GM13977 (cell line): Measurements from ENCODE around the gene GIPC3.

Experiments used
- DNase-seq: peaks from one replicate; pipeline ENCODE4 v3.0.0; 2012; ENCODE audit warnings: low spot score
- in situ Hi-C: fragments of 300-500 bp; cut with MboI; formaldehyde crosslinking; loops from one replicate; pipeline ENCODE4 v1.12.0; 2022; ENCODE audit warnings: low sequenced_read_pairs, low pct_unique_long_range_greater_than_20kb, mixed read lengths, inconsistent platforms; ENCODE audit not compliant: unreplicated experiment
- TF ChIP-seq, protein P1 (sequence below): IDR thresholded peaks from 2 replicates; pipeline ENCODE4 v1.5.1; 2012; ENCODE audit warnings: mild to moderate bottlenecking, control low read depth; ENCODE audit not compliant: insufficient read depth; ENCODE audit errors: extremely low read depth, missing control alignments

GIPC3 gene

DNA sequence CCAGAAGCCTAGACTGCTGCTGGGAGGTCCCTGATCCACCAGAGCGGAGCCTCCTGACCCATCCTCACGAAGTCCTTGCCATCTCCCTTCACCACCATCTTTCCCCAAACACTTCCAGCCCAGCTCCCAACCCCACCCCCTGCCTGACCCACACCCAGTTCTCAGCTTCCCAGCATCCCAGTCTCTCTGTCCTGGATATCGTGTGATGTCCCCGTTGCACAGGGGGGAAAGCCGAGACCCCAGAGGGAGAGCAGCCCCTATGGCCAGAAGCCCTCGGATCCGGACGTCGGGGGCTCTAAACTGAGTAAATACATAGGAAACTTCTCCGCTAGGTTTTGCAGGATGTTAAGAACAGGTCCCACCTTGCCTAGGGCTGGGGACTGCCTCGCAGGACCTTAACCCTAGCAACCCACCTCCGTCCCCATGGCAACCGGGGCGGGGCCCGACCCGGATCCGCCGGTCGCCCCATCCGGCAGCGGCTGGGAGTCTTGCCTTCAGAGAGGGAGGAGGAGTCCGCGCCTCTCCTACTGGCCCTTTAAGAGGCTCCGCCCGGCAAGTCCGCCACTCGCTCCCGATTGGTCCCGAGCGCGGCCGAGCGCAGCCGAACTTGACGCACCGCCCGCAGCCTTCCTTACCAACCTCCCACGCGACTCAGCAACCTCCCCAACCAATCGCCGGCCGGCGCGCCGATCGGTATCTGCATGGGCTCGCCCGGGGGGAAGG lies 13.0 kb upstream of the GIPC3 start:
- TF ChIP-seq, protein P1, sequence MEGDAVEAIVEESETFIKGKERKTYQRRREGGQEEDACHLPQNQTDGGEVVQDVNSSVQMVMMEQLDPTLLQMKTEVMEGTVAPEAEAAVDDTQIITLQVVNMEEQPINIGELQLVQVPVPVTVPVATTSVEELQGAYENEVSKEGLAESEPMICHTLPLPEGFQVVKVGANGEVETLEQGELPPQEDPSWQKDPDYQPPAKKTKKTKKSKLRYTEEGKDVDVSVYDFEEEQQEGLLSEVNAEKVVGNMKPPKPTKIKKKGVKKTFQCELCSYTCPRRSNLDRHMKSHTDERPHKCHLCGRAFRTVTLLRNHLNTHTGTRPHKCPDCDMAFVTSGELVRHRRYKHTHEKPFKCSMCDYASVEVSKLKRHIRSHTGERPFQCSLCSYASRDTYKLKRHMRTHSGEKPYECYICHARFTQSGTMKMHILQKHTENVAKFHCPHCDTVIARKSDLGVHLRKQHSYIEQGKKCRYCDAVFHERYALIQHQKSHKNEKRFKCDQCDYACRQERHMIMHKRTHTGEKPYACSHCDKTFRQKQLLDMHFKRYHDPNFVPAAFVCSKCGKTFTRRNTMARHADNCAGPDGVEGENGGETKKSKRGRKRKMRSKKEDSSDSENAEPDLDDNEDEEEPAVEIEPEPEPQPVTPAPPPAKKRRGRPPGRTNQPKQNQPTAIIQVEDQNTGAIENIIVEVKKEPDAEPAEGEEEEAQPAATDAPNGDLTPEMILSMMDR, result no peak
- in situ Hi-C loops, result no loop called here
- peak; percentile 99 for DNase-seq

DNA sequence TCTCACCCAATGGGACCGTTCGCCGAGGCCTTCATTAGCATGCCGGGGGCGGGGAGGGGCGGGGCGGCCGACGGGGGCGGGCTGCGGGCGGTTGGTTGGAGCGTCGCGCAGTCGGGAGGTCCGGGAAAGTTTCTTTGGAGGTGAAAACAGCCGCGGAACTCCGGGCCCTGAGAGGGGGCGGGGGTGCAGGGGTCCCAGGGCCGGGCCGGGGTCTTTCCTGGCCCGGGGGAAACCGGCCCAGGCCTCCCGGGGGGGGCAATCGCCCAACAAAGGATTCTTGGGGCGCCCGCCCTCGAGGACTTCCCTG lies 12.5 kb upstream of the GIPC3 start, which contains the start of gene HMG20B:
Gene HMG20B, plus strand, starts transcription at position 90 of the 307 bp plus-strand sequence. CDS start 366 bp downstream, outside the sequence.
- TF ChIP-seq, protein P1, result no peak
- DNase-seq, result no peak
- in situ Hi-C loops, result no loop called here

DNA sequence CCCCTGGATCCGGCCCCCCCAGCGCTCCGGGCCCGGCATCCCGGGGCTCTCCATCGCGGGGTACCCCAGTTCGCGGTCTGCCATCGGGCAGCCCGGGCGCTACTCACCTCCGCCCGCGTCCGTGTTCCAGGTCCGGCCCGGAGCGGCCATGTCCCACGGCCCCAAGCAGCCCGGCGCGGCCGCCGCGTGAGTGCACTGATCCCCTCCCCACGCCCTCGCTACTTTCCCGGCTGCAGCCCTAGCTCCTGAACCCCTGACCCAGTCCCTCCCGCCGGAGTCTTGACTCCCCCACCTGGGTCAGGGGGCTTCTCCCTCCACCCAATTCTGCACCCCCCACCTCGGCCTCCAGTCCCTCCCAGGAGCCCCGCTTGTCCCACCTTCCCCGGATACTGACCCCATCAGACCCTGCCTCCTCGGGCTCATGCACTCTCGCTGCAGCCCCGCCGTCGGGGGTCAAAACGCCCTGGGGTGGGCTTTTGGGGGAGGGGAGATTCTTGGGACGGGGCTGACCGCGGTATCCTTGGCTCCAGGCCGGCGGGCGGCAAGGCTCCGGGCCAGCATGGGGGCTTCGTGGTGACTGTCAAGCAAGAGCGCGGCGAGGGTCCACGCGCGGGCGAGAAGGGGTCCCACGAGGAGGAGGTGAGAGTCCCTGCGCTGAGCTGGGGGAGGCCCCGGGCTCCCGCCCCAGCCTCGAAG lies 12.0 kb upstream of the GIPC3 start:
- TF ChIP-seq, protein P1, result no peak
- DNase-seq, result no peak
- in situ Hi-C loops, result no loop called here

DNA sequence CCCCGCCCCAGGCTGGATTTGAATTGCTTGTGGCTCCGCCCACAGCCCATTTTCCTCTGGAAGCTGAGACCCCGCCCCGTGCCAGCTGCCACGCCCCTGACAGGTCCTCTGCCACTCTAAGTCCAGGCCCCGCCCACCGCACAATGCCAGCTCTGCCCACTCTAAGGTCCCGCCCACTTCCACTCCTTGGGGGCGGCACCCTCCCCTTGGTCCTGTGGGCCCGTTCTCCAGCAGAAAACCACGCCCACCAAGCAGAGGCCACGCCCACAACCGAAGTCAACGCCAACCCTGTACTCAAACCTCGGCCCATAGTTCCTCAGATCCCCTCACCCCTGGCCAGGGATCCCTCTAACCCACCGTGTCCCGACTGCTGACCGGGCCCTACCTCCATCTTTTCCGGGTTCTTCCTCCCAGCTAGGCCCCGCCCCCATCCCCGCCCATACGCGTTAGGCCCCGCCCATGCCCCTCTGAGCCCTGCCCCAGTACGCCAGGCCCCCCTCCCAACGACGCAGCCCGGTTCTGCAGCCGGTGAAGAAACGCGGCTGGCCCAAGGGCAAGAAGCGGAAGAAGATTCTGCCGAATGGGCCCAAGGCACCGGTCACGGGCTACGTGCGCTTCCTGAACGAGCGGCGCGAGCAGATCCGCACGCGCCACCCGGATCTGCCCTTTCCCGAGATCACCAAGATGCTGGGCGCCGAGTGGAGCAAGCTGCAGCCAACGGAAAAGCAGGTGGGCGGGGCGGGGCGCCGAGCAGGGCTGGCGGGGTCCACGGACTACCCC lies 11.2 kb upstream of the GIPC3 start:
- TF ChIP-seq, protein P1, result no peak
- DNase-seq, result peak; percentile 95
- in situ Hi-C loops, result no loop called here

DNA sequence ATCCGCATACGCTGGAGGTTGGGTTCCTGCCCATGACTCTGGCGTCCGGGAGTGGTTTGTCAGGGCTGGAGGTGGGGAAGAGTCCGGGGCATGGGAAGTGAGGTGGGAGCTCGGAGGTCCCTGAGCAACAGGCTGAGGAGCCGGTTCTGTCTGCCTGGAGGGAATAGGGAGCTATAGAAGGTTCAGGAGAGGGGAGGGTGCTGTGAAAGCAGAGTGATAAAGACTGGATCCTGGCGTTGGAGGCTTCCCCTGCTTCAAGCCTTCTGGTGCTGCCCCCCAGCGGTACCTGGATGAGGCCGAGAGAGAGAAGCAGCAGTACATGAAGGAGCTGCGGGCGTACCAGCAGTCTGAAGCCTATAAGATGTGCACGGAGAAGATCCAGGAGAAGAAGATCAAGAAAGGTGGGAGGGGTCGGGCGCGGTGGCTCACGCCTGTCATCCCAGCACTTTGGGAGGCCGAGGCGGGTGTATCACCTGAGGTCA lies 10.0 kb upstream of the GIPC3 start:
- DNase-seq, result no peak
- TF ChIP-seq, protein P1, result peak; percentile 23
- in situ Hi-C loops, result no loop called here

DNA sequence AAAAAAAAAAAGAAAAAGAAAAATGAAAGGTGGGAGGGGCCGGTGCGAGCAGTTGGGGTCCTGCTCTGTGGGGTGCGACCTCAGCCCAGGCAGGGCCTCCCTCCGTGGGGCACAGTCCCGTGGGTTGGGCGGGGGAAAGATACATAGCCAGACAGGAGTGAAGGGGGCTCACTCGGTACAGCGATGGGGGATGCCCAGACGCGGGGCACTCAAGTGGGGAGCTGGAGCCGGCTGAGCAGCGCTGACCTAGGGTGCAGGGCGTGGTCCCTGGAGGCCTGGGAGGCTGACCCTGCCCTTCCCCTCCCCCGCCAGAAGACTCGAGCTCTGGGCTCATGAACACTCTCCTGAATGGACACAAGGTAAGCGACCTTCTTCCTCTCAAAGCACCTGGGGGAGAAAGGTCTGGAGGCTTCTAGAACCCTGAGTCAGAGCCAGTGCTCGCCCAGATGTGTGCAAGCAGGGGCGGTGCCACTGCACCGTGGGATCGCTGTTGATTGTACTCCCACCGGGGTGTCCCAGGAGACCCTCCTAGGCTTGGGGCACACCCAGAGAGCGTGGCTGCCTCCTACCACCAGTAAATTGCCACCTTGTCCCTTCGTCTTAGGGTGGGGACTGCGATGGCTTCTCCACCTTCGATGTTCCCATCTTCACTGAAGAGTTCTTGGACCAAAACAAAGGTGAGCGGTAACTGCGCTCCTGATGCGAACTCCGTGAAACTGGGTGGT lies 9.2 kb upstream of the GIPC3 start:
- no peak for DNase-seq
- TF ChIP-seq, protein P1, result no peak
- in situ Hi-C loops, result no loop called here
